Fibroblast of gingiva (primary cell): Measurements from ENCODE around the gene COQ10A.

ENCODE experiments used
- DNase-seq: peaks from one replicate; pipeline ENCODE4 v3.0.0-alpha.2; 2011; ENCODE audit warnings: low read depth

The COQ10A gene

DNA sequence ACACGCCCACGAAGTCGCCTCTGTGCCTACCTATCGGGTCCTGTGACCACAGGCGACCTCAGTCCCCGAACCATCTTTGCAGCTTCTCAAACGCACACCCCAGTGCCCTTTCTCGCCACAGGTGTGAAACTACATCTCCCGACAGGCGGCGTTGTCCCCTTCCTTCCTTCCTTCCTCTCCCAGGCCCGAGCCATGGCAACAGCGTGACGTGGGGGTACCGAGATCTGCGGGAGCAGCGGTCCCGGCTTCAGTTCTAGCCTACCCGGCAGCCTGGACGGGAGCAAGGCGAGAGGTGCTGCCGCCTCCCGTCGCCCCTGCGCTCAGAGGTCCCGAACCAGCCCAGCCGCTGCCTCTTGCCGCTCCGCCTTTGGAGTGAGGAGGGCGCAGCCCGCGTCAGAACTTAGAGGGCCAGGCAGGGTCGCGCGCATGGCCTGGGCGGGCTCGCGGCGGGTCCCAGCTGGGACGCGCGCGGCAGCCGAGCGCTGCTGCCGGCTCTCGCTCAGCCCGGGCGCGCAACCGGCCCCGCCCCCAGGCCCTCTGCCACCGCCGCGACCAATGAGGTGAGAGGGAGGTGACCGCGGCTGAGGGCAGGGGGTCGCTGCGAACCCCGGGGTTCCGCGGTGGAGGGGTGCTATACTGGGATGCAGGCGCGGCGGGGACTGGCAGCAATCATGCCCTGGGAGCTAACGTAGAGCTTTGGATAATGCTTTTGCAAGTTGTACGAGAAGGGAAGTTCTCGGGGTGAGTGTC, at the start of gene COQ10A:
Gene COQ10A (plus strand): TSS at position 250 of the 750 bp plus-strand sequence. CDS start 177 bp downstream, at position 427.
- peak; percentile 75 for DNase-seq

DNA sequence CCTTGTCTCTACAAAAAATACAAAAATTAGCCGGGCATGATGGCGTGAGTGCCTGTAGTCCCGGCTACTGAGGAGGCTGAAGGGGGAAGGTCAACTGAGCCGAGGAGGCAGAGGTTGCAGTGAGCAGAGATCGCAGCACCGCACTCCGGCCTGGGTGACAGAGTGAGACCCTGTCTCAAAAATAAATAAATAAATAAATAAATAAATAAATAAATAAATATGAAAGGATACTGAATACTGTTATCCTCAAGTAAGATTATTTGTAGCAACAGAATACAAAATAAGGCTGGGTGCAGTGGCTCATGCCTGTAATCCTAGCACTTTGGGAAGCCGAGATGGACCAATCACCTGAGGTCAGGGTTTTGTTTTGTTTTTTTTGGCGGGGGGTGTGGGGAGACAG, 46.9 kb upstream of the COQ10A start:
- no peak for DNase-seq

DNA sequence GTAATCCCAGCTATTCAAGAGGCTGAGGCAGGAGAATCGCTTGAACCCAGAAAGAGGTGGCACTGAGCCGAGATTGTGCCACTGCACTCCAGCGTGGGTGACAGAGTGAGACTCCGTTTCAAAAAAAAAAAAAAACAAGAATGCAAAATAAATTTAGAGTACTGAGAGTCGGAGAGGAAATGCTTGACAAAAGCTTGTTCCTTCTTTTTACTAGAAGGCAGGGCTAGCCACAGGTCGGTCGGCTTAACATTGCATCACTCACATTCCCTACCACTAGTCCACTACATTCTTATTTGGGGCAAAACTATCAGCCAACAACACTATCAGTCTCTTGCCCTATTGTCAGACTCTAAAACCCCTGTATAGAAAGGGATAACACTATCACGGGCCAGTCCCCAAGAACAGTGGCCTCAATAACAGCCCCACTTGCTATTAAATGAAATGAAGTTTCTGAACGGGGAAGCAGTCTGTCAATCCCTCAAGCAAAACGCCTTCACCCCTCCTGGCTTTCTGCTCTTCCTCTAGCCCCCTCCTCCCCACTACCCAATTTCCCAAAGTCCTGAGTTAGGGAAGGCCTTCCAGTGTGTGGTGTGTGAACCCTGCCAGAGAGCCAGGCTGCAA, 46.0 kb upstream of the COQ10A start:
- peak; percentile 50 for DNase-seq

DNA sequence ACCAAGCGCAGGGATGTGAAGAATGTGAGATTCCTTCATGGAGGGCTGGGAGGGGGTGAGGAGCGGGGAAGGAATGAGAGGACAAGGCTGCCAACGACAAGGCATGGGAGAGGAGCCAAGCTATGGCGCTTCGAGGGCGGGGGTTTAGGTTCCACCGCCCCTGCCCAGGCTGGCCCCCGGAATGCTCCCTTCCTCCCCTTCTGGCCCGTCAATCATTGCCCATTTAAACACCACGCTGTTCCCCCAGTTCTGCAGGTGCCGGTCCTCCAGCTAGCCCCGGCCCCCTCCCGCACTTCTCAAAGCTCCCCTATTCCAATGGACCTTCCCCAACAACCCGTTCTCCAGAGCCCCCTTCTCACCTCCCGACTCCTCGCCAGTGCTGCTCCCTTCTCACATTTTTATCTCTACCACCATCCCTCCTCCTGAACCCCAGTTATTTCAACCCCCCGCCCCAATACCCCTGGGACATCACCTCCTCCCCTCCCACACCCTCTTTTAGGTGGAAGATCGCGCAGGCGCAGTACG, 45.4 kb upstream of the COQ10A start:
- DNase-seq, result peak; percentile 87

DNA sequence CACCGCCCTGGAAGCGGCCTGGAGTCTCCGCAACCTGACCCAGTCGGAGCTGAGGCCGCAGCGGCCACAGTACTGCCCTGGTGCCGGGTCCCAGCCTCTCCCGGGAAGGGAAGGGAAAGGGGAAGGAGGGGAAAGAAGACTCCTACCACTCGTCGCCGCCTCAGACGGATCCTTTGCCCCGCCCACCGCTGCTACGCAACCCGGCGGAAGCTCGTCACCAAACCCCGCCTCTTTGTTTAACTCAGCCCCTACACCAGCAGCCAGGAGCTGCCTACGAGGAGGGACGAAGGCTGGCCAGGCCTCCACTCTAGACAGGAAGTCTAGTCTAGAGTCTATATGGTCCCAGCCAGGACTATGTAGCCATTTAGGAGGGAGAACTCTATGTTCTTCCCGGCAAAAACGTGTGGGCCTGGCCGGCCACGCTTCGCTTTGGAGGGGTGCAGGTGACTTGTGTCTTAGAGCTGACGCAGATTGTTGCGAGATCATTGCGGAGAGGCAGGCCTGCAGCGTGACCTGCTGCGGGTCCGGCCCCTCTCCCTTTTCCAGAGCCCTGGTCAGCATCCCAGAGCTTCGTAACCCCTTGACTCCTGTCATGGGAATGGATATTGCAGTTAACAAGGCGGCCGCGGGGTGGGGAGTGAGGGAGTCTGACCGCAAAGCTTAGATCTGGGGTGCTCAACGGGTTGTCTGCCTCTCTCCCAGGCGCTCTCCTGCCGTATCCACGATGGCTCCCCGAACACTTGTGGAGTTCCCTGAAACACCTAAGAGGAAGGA, 44.8 kb upstream of the COQ10A start, which contains the start of gene RNF41:
Gene RNF41 (minus strand): TSS at position 166 of the 774 bp plus-strand sequence. CDS start 7,875 bp downstream, outside the sequence.
- DNase-seq, result peak; percentile 98

DNA sequence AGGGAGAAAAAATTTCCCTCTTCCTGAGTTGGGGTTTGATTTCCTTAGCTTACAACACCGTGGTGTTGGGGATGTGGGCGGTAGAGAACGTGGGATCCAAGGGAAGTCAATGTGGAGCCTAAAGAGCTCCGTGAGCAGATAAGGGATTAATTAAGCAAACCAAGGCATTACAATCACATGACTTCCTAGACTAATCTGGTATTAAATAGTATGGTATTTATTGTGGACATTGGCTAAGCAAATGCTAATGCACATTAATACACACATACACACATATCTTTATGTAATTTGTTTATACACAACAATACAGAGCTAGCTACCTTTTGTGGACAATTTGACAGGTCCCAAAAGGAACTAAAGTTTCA, 44.2 kb upstream of the COQ10A start:
- no peak for DNase-seq

DNA sequence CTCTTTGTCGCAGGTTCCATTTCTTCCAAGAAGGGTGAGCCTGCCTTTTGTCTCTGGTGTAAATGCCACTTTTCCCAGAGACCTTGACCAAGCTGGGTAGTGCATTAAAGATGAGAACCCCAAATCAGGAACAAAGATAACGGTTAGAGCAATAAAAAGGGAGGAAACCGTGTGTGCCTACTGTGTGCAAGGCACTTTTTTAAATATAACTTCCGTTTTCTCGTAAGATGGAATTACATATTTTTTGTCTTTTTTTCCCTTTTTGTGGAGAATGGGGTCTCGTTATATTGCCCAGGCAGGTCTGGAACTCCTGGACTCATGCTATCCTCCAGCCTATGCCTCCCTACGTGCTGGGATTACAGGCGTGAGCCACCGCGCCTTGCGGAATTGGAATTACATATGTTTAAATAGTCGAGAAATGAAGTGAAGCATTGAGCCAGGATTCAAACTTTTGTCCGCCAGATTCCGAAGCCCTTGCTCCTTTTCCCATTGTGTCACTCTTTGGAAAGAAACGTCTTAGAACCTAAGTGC, 43.1 kb upstream of the COQ10A start:
- no peak for DNase-seq

DNA sequence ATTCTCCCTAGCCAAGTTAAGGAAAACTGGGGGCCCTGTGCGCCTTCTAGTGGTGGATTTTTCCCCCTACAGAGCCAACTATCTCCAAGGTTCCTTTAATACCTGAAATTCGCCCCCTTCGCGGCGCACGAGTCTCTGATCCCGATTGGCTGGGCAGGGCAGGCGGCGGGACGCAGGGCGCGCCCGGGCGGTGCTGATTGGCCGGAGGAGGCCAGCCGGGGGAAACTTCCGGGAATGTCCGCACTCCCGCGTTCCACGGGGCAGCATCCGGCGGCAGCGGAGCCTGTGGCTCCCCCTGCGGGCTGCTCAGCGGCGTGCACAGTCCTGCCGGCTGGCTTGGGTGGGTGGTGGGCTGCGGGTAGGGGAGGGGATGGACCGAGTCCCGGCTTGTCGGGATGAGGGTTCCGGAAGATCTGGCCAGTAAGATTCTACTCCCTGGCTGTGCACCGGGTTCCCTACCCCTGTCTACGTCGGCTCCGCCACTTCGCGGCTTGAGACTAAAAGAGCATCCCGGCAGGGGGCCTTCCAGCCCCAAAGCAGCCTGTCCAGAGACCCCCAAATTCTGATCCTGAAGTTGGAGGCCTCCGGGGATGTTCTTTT, 42.5 kb upstream of the COQ10A start, which contains the start of gene NABP2:
Gene NABP2 (plus strand): TSS at position 241 of the 600 bp plus-strand sequence. CDS start 515 bp downstream, outside the sequence.
- peak; percentile 97 for DNase-seq

DNA sequence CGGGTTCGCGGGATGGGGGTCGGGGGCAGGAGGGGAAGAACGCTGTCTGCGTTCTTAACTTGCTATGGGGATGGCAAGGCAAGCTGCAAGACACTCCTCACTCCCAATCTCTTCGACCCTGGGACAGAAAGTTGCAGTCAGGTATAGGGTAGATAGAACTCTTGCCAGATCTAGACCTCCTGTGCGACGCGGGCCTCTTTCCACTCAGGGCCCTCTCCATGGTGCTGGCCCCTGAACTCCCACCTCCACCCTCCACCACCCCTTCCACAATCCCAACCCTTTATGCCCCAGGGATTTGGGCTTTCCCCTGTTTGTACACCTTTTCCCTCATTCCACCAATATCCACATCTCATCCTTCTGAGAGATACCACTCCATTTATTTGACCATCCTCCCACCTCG, 41.8 kb upstream of the COQ10A start:
- no peak for DNase-seq

DNA sequence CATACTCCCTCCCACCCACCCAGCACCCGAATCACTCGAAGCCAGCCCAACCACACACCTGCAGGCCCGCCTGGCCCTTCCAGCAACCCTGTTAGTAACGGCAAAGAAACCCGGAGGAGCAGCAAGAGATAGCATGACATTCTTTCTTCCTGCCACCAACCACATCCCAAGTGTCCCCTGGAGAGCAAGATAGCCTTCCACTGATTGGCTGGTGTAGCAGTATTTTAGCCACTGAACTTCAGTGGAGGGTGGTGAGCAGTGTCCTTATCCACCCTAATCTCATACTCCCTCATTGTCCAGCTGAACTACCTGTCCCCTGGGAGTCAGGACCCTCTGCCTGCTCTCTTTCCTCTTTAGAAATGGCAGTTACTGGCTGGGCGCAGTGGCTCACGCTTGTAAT, 37.7 kb upstream of the COQ10A start:
- DNase-seq, result no peak

DNA sequence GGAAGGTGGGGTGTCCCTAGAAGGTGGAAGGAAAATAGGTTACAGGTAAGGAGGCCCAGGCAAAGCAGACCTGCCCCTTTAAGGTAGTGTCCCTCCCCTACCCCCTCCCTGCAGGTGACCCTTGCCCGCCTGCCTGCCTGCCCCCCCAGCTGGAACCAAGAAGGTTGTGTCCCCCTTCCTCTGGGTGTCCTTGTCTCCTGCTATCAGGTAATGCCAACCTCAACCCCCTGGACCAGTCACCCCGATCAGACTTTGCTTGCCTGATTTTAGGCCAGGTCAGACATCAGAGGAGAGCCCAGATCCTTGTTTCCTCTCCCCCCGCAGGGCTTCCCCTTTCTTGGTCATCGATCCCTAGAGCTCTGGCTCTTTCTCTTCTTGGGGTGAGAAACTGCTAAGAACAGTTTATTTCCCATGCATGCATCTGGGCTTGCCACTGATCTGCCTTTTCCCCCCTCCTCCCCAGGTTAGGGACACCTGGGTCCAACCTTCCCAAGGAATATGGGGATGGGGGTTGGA, 36.8 kb upstream of the COQ10A start, which contains the start of gene SLC39A5:
Gene SLC39A5 (plus strand): TSS at position 136 of the 516 bp plus-strand sequence. CDS start 1,224 bp downstream, outside the sequence.
- DNase-seq, result no peak

DNA sequence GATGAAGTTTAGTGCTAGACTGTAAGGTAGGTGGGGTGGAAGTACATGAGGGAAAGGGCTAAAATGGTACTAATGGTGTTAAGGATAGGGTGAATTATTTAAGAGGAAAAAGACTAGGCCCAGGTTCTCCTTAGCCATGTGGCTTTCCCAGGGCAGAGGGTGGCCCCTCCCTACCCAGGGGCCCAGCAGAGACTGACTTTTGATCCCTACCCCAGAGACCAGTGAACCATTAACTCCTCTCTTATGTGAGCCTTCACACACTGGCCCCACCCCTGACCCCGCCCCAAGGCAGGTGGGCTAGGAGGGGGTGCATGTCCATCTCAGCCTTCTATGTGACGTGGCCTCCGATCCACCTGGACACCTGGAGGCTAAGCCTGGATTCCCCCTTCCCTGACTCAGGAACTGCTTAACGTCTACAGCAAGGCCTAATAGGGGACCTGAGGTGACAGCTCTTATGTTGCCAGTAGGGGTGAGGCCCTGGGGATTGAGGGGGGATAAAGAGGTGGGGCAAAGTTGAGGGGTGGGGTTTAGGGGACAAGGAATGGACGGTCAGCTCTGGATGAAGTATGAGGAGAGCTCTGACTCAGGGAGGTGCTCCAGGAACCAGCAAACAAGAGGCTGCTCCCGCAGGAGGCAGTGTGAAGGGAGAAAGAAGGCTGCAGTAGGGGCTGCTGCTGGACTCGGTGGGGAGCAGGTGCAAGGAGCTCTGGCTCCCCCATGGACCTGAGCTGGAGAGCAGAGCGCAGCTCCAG, 36.1 kb upstream of the COQ10A start:
- DNase-seq, result no peak

DNA sequence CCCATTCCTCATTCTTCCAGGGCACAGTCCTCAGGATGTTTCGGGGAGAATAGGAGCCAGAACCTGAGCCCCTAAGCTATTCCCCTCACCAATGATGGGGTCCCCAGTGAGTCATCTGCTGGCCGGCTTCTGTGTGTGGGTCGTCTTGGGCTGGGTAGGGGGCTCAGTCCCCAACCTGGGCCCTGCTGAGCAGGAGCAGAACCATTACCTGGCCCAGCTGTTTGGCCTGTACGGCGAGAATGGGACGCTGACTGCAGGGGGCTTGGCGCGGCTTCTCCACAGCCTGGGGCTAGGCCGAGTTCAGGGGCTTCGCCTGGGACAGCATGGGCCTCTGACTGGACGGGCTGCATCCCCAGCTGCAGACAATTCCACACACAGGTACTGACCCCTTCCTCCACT, 35.6 kb upstream of the COQ10A start:
- DNase-seq, result no peak

DNA sequence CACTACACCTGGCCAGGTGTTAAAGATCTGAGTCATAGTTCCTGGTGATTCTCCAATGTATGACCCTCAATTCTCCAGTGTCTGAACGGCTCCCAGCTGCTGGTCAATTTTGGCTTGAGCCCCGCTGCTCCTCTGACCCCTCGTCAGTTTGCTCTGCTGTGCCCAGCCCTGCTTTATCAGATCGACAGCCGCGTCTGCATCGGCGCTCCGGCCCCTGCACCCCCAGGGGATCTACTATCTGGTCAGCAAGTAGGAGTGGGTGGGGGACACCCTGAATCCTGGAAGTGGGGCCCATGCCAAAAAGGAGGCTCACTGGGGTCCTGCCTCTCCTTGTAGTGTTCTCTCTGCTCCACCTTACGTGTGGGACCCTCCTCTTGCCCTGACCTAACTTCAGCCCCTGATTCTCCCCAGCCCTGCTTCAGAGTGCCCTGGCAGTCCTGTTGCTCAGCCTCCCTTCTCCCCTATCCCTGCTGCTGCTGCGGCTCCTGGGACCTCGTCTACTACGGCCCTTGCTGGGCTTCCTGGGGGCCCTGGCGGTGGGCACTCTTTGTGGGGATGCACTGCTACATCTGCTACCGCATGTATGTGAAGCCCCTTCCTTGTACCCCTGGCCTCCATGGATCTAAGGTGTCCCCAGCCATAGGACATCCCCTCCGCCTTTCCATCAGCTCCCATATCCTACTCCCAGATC, 31.9 kb upstream of the COQ10A start:
- DNase-seq, result no peak

DNA sequence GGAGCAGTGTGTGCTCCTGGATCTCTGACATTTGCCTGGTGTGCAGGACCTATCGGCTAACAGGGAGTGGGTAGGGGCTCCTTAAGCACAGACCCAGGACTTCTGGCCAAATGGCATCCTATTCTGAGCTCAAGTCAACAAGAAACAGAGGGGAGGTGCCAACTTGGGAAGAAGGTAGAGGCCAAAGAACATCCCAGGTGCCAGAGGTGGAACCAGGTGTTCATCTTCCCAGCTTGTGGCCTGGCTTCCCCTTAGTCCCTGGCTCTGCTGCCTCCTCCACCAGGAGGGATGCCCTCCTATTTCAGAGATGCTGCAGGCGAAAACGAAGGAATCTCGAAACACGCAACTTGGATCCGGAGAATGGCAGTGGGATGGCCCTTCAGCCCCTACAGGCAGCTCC, 30.7 kb upstream of the COQ10A start:
- no peak for DNase-seq

DNA sequence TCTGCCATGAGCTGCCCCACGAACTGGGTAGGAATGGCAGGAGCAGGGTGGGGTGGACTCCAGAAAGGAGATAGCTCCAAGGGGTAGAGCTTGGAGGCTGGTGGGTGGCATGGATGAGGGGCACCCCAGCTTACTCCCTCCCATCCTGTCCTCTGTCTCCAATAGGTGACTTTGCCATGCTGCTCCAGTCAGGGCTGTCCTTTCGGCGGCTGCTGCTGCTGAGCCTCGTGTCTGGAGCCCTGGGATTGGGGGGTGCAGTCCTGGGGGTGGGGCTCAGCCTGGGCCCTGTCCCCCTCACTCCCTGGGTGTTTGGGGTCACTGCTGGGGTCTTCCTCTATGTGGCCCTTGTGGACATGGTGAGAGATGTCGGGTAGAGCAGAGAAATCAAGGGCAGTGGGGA, 29.8 kb upstream of the COQ10A start:
- no peak for DNase-seq

DNA sequence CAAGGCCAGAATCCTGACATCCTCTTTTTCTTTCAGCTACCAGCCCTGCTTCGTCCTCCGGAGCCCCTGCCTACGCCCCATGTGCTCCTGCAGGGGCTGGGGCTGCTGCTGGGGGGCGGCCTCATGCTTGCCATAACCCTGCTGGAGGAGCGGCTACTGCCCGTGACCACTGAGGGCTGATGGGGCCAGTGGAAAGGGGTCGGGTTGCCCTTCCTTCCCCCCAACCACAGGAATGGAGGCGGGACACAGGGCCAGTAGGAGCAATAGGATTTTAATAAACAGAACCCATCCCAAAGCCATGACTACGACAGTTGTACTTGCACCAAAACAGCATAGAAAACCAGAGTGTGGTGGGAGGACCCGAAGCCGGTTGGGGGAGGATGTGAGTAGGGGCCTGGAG, 29.2 kb upstream of the COQ10A start:
- no peak for DNase-seq

DNA sequence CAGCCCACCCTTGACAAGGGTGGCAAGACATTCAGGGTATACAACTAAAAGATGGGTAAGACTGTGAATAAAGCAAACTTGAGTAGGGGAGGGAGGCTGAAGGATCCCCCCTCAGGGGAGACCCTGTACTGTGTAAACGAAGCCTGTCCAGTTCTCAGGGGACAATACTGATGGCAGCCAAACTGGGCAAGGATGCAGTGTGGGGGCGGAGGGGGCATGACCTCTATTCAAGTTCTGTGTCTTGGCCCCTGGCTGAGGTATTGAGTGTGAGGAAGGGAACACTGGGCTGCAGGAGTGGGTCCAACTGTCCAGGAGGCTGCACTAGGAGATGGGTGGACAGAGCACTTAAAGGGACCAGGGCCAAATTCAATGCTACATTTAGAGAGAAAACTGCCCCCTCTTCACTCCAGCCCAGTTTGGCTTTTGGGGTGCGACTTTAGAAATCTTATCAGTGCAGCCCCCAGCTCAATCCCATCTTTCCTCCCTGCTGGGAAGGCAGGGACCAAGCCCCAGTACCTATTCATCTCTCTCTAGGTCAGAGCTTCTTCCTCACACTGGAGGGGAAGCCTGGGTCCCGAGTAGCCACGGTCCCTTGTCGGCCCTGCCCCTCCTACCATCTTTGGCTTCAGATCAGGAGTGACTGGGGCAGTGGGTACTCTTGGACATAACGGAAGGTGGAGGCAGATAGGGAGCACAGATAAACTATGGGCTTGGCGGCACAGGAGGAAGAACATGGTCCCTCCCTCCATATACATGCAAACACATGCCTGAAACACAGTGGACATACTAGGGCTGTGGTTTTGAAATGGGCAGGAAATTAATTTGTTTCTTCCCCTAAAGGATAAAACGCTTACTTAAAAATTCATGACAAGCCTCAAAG, 25.1 kb upstream of the COQ10A start:
- DNase-seq, result no peak

DNA sequence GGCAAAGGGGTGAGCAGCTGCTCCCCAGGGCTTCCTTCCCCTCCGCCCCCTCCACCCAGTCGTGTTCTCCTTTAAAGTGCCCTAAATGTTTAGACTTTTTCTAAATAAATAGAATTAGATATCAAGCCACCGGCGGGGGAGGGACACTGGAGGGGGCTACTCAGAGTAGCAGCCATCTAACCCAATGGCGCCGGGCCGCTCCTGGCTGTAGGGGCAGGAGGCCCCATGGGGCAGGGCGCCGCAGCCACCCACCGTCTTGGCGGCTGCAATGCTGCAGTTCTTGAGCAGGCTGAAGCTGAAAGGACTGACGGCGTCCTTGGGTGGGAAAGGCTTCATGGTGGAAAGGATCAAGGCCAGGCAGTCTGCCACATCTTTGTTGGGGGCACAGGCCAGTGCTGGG, 23.8 kb upstream of the COQ10A start:
- DNase-seq, result no peak
